ENCODE measurements around the gene CES4A.
"Not testable (repeated sequence)": the region's sequence is repeated elsewhere in the genome, so short reads cannot be mapped to it uniquely, and the experiment has no call there.

CES4A gene

GRCh38 chr16:66988197-66988788 is at the start of gene CES4A:
TSS of gene CES4A (plus strand) at chr16:66988589. CDS start at chr16:66988773, 184 bp downstream.
- Histone ChIP-seq H3K9me3 (ENCODE audit: low read length) (no peaks in the 10 kb centered on the region), H3K9ac (ENCODE audit: low read length) (no peak within 1 kb of the TSS), H3K36me3 (ENCODE audit: insufficient read depth, low read length) (no peaks in the 10 kb centered on the region), H3K4me1 (ENCODE audit: insufficient read depth, low read length) (no peaks in the 10 kb centered on the region), H3K27ac (ENCODE audit: low read depth, low read length) (no peak within 1 kb of the TSS), H3K4me3 (ENCODE audit: low read depth in 1 of 2, low read length in 2 of 2) (no peak within 1 kb of the TSS), H3K27me3 (ENCODE audit: control insufficient read depth in 1 of 2, insufficient read depth in 2 of 2, low read length in 2 of 2) (no peaks in the 10 kb centered on the region)

DNA sequence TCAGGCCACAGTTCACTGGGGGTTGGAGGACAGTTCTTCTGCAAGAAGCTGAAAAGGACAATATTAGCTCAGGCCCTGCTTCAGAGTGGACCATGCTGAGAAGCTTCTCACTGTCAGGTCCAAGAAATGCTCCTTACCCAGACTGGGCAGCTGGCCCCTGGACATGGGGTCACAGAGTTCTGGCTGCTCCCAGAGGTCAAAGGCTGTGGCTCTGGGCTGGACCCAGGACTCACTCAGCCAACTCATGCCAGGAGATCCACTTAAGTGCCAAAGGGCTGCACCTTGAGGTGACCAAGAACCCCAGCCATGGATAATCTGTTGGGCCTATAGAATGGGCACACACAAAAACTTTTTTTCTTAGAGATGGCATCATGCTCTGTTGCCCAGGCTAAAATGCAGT is 49.0 kb upstream of the CES4A start:
- no peak overlapping the region for H3K9ac ChIP-seq (ENCODE audit: low read length)
- no peaks in the 10 kb centered on the region for H3K27me3 ChIP-seq (ENCODE audit: control insufficient read depth in 1 of 2, insufficient read depth in 2 of 2, low read length in 2 of 2)
- peaks cover 49% of the 10 kb centered on the region for H3K36me3 ChIP-seq (ENCODE audit: insufficient read depth, low read length)
- H3K9me3 ChIP-seq (ENCODE audit: low read length), result no peaks in the 10 kb centered on the region
- H3K4me1 ChIP-seq (ENCODE audit: insufficient read depth, low read length), result peaks cover 17% of the 10 kb centered on the region
- H3K27ac ChIP-seq (ENCODE audit: low read depth, low read length), result no peak overlapping the region
- H3K4me3 ChIP-seq (ENCODE audit: low read depth in 1 of 2, low read length in 2 of 2), result no peak overlapping the region

GRCh38 chr16:66940236-66940635 is 48.2 kb upstream of the CES4A start:
- peaks cover 17% of the 10 kb centered on the region for H3K4me1 ChIP-seq (ENCODE audit: insufficient read depth, low read length)
- H3K36me3 ChIP-seq (ENCODE audit: insufficient read depth, low read length), result peaks cover 49% of the 10 kb centered on the region

GRCh38 chr16:66942981-66943380 is 45.4 kb upstream of the CES4A start:
- Histone ChIP-seq H3K27ac (ENCODE audit: low read depth, low read length) (no peak overlapping the region), H3K9ac (ENCODE audit: low read length) (no peak overlapping the region), H3K9me3 (ENCODE audit: low read length) (no peaks in the 10 kb centered on the region), H3K27me3 (ENCODE audit: control insufficient read depth in 1 of 2, insufficient read depth in 2 of 2, low read length in 2 of 2) (no peaks in the 10 kb centered on the region), H3K4me3 (ENCODE audit: low read depth in 1 of 2, low read length in 2 of 2) (no peak overlapping the region), H3K36me3 (ENCODE audit: insufficient read depth, low read length) (peaks cover 47% of the 10 kb centered on the region), H3K4me1 (ENCODE audit: insufficient read depth, low read length) (peaks cover 4% of the 10 kb centered on the region)

More at GRCh38 chr16:66940236-66940635, 48.2 kb upstream of the CES4A start:
- Histone ChIP-seq H3K4me3 (ENCODE audit: low read depth in 1 of 2, low read length in 2 of 2) (no peak overlapping the region), H3K9me3 (ENCODE audit: low read length) (no peaks in the 10 kb centered on the region), H3K27me3 (ENCODE audit: control insufficient read depth in 1 of 2, insufficient read depth in 2 of 2, low read length in 2 of 2) (no peaks in the 10 kb centered on the region), H3K9ac (ENCODE audit: low read length) (no peak overlapping the region), H3K27ac (ENCODE audit: low read depth, low read length) (no peak overlapping the region)

DNA sequence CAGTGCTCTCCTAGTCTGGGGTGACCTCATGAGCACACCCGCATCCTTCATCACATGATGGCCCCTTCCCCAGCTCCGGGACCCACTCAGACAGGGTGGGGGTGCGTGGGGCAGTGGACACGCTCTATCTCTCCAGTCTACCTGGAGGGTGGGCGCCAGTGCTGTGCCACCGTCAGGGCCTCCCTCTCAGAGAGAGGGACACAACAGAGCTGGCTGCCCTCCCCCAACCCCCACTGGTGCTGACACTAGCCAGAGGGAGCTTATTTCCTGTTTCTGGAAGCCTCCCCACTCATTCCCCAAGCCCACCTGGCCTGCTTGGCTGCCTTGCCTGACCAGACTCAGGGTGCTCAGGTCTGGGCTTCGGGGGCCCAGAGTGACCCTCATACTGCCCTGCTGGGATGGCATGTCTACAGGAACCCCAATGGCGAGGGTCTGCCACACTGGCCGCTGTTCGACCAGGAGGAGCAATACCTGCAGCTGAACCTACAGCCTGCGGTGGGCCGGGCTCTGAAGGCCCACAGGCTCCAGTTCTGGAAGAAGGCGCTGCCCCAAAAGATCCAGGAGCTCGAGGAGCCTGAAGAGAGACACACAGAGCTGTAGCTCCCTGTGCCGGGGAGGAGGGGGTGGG is 44.8 kb upstream of the CES4A start:
- no peak overlapping the region for H3K9ac ChIP-seq (ENCODE audit: low read length)
- H3K4me3 ChIP-seq (ENCODE audit: low read depth in 1 of 2, low read length in 2 of 2), result no peak overlapping the region
- peaks cover 42% of the 10 kb centered on the region for H3K36me3 ChIP-seq (ENCODE audit: insufficient read depth, low read length)
- no peaks in the 10 kb centered on the region for H3K9me3 ChIP-seq (ENCODE audit: low read length)
- H3K27ac ChIP-seq (ENCODE audit: low read depth, low read length), result no peak overlapping the region
- H3K4me1 ChIP-seq (ENCODE audit: insufficient read depth, low read length), result peaks cover 4% of the 10 kb centered on the region
- no peaks in the 10 kb centered on the region for H3K27me3 ChIP-seq (ENCODE audit: control insufficient read depth in 1 of 2, insufficient read depth in 2 of 2, low read length in 2 of 2)

DNA sequence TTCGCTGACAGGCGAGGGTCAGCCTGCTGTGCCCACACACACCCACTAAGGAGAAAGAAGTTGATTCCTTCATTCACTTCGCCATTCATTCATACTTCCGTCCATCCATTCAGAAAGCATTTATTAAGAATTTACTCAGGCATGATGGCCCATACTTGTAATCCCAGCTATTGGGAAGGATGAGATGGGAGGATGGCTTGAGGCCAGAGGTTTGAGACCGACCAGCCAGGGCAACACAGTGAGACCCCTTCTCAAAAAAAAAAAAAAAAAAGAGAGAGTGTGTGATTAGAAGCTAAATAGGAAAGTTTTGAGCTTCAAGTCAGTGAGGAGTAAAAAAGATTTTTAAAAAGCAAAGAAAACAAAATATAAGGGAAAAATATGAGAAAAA is 44.3 kb upstream of the CES4A start:
- Histone ChIP-seq H3K9ac (ENCODE audit: low read length) (no peak overlapping the region), H3K27ac (ENCODE audit: low read depth, low read length) (no peak overlapping the region), H3K4me1 (ENCODE audit: insufficient read depth, low read length) (peaks cover 4% of the 10 kb centered on the region), H3K27me3 (ENCODE audit: control insufficient read depth in 1 of 2, insufficient read depth in 2 of 2, low read length in 2 of 2) (peaks cover 0 to 2% of the 10 kb centered on the region in 2 donors), H3K9me3 (ENCODE audit: low read length) (no peaks in the 10 kb centered on the region), H3K4me3 (ENCODE audit: low read depth in 1 of 2, low read length in 2 of 2) (no peak overlapping the region), H3K36me3 (ENCODE audit: insufficient read depth, low read length) (peaks cover 37% of the 10 kb centered on the region)

DNA sequence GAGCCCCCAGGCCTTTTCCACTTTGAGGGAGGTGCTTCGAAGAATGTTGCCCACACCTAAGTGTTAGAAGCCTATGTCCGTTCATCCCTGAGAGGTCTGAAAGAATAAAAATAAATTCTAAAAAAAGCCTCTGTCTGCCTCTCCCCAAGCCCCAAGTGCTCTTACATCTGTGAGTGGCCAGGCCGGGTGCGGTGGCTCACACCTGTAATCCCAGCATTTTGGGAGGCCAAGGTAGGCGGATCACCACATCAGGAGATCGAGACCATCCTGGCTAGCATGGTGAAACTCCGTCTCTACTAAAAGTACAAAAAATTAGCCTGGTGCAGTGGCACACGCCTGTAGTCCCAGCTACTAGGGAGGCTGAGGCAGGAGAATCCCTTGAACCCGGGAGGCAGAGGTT is 43.4 kb upstream of the CES4A start:
- not testable (repeated sequence) for H3K4me3 ChIP-seq (ENCODE audit: low read depth in 1 of 2, low read length in 2 of 2); H3K27ac ChIP-seq (ENCODE audit: low read depth, low read length); H3K9me3 ChIP-seq (ENCODE audit: low read length); H3K4me1 ChIP-seq (ENCODE audit: insufficient read depth, low read length); H3K9ac ChIP-seq (ENCODE audit: low read length); H3K27me3 ChIP-seq (ENCODE audit: control insufficient read depth in 1 of 2, insufficient read depth in 2 of 2, low read length in 2 of 2)
- peaks cover 29% of the 10 kb centered on the region for H3K36me3 ChIP-seq (ENCODE audit: insufficient read depth, low read length)

- Histone ChIP-seq H3K9me3 (ENCODE audit: low read length) (no peaks in the 10 kb centered on the region), H3K4me3 (ENCODE audit: low read depth in 1 of 2, low read length in 2 of 2) (no peak overlapping the region), H3K27me3 (ENCODE audit: control insufficient read depth in 1 of 2, insufficient read depth in 2 of 2, low read length in 2 of 2) (peaks cover under 1 to 9% of the 10 kb centered on the region in 2 donors), H3K27ac (ENCODE audit: low read depth, low read length) (no peak overlapping the region), H3K36me3 (ENCODE audit: insufficient read depth, low read length) (peaks cover 20% of the 10 kb centered on the region), H3K9ac (ENCODE audit: low read length) (no peak overlapping the region), H3K4me1 (ENCODE audit: insufficient read depth, low read length) (peaks cover 4% of the 10 kb centered on the region)
These were observed 42.5 kb upstream of the CES4A start for GRCh38 chr16:66945939-66946338.

DNA sequence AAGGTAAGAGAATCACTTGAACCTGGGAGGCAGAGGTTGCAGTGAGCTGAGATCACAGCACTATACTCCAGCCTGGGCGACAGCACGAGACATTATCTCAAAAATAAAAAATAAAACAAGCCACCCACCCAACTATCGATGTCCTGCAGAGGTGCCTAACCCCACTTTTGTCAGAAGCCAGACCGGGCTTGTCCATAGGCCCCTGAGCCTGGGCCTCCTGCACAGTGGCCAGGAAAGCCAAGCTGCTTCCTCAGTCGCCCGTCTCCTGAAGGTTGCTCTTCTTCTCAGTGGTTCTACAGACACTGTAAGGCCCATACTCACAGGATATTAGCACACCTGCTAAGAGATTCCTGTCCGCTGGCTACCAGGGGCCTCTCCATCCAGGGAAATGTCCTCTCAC is 41.8 kb upstream of the CES4A start:
- Histone ChIP-seq H3K27ac (ENCODE audit: low read depth, low read length) (no peak overlapping the region), H3K27me3 (ENCODE audit: control insufficient read depth in 1 of 2, insufficient read depth in 2 of 2, low read length in 2 of 2) (peaks cover 6 to 9% of the 10 kb centered on the region in 2 donors), H3K4me3 (ENCODE audit: low read depth in 1 of 2, low read length in 2 of 2) (no peak overlapping the region), H3K36me3 (ENCODE audit: insufficient read depth, low read length) (peaks cover 14% of the 10 kb centered on the region), H3K9ac (ENCODE audit: low read length) (no peak overlapping the region), H3K9me3 (ENCODE audit: low read length) (peaks cover 3% of the 10 kb centered on the region), H3K4me1 (ENCODE audit: insufficient read depth, low read length) (peaks cover 4% of the 10 kb centered on the region)

DNA sequence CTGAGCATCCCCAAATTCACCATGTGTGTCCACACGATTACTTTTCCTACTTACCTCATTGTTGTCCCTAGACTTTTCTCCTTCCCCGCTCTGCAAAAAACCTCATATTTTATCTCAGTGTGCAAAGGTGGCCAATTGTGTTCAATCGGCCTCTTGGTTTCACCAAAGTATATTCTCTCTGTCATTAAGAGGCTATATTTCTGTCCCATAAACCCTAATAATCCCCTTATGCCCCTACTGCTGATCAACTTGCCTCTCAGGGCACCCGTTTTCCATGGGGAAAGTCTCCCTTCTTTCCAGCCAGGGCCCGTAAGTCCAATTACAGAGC is 41.5 kb upstream of the CES4A start:
- Histone ChIP-seq H3K27me3 (ENCODE audit: control insufficient read depth in 1 of 2, insufficient read depth in 2 of 2, low read length in 2 of 2) (peaks cover 10 to 11% of the 10 kb centered on the region in 2 donors), H3K36me3 (ENCODE audit: insufficient read depth, low read length) (peaks cover 10% of the 10 kb centered on the region), H3K9ac (ENCODE audit: low read length) (no peak overlapping the region), H3K9me3 (ENCODE audit: low read length) (peaks cover 4% of the 10 kb centered on the region), H3K27ac (ENCODE audit: low read depth, low read length) (no peak overlapping the region), H3K4me3 (ENCODE audit: low read depth in 1 of 2, low read length in 2 of 2) (no peak overlapping the region), H3K4me1 (ENCODE audit: insufficient read depth, low read length) (peaks cover 4% of the 10 kb centered on the region)

GRCh38 chr16:66947302-66948065 is 40.9 kb upstream of the CES4A start:
- Histone ChIP-seq H3K9ac (ENCODE audit: low read length) (no peak overlapping the region), H3K4me3 (ENCODE audit: low read depth in 1 of 2, low read length in 2 of 2) (peak overlapping the region; percentile 57 to 61), H3K27ac (ENCODE audit: low read depth, low read length) (no peak overlapping the region), H3K9me3 (ENCODE audit: low read length) (peaks cover 4% of the 10 kb centered on the region), H3K4me1 (ENCODE audit: insufficient read depth, low read length) (peaks cover 4% of the 10 kb centered on the region), H3K27me3 (ENCODE audit: control insufficient read depth in 1 of 2, insufficient read depth in 2 of 2, low read length in 2 of 2) (peaks cover 13 to 15% of the 10 kb centered on the region in 2 donors), H3K36me3 (ENCODE audit: insufficient read depth, low read length) (peaks cover 4% of the 10 kb centered on the region)

Measured in muscle layer of colon (tissue), 2 donors.